Endothelial cell (in vitro differentiated cells): ENCODE measurements around the gene SLC30A9. TPM values are rescaled to one million over a fixed set of nuclear protein-coding genes. Genes with fewer than 3 reads are reported as not detected.

Source experiments
- DNase-seq: peaks from one replicate; pipeline ENCODE4 v3.0.0; 2021; ENCODE audit warnings: low spot score
- H3K27ac Mint-ChIP-seq: one replicate; pipeline ENCODE4 v1.8.0; 2021; ENCODE audit warnings: mixed read lengths, inconsistent platforms; ENCODE audit not compliant: unreplicated experiment
- H3K27me3 Mint-ChIP-seq: one replicate; pipeline ENCODE4 v1.8.0; 2021; ENCODE audit warnings: mild to moderate bottlenecking, moderate library complexity, mixed read lengths, inconsistent platforms; ENCODE audit not compliant: unreplicated experiment
- H3K36me3 Mint-ChIP-seq: one replicate; pipeline ENCODE4 v1.8.0; 2021; ENCODE audit warnings: mild to moderate bottlenecking, low read depth, mixed read lengths, inconsistent platforms; ENCODE audit not compliant: unreplicated experiment
- H3K4me1 Mint-ChIP-seq: one replicate; pipeline ENCODE4 v1.8.0; 2021; ENCODE audit warnings: mild to moderate bottlenecking, mixed read lengths, inconsistent platforms; ENCODE audit not compliant: unreplicated experiment
- H3K4me3 Mint-ChIP-seq: one replicate; pipeline ENCODE4 v1.8.0; 2021; ENCODE audit warnings: mild to moderate bottlenecking, mixed read lengths, inconsistent platforms; ENCODE audit not compliant: unreplicated experiment
- H3K9me3 Mint-ChIP-seq: one replicate; pipeline ENCODE4 v1.8.0; 2021; ENCODE audit warnings: mixed read lengths, inconsistent platforms; ENCODE audit not compliant: unreplicated experiment
- CTCF ChIP-seq: fragments of 200-600 bp; sonication (generic); IDR thresholded peaks from one replicate; pipeline ENCODE4 v1.5.0; 2021; ENCODE audit warnings: antibody characterized with exemption; ENCODE audit not compliant: unreplicated experiment
- total RNA-seq: library from RNA; stranded (reverse); fragmentation: NEBNext Ultra II Directional; extraction: Animal tissue kit (Norgen Biotek cat#: 25700); gene quantifications from one replicate; pipeline ENCODE4 v1.2.1, GENCODE V29; 2021; ENCODE audit not compliant: unreplicated experiment

Gene SLC30A9
- total RNA-seq, 1 donor from 2014 or later, result 53.6 TPM

DNA sequence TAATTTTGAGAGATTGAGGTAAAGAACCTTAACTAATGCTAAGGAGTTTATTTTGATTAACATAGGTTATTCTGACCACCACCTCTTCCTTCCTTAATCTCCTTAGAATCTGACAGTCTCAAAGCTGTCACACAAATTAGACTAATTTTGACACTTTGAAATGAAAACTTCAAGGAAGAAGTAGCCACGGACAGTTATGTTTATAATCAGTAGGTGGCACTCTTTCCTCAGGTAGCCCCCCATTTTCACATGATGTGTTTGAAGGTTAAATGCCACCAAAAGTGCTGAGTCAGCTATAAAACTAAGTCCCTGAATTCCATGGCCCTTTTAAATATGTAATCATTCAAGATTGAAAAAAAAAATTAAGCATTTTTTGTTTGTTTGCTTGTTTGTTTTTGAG, 32.7 kb upstream of the SLC30A9 start:
- TF ChIP-seq CTCF, result peak; percentile 58
- Mint-ChIP-seq H3K4me3 (no peak overlapping the region), H3K27ac (no peak overlapping the region), H3K4me1 (peaks cover 4% of the 10 kb centered on the region), H3K36me3 (peaks cover under 1% of the 10 kb centered on the region), H3K27me3 (no peaks in the 10 kb centered on the region), H3K9me3 (no peaks in the 10 kb centered on the region)
- no peak for DNase-seq

DNA sequence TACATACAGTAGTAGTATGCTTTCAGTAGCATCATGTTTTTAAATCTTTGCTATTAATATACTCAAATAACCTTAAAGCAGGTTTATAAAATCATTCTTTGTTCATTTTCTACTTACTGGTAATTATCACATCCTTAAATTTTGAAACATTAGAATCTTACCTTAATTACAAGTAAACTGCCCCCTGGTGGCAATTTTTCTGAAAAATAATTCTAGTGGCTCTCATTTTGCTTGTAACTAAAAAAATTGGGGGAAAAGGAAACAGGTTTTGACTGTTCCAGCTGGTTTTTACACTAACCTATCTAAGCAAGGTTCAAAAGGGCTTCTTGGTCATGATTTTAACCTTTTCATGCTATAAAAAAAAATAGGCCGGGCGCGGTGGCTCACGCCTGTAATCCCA, 27.2 kb upstream of the SLC30A9 start:
- H3K36me3 Mint-ChIP-seq, result peaks cover 2% of the 10 kb centered on the region
- no peak for DNase-seq
- TF ChIP-seq CTCF, result peak; percentile 82
- H3K4me1 Mint-ChIP-seq, result peaks cover 4% of the 10 kb centered on the region
- no peak overlapping the region for H3K4me3 Mint-ChIP-seq
- H3K27me3 Mint-ChIP-seq, result no peaks in the 10 kb centered on the region
- no peak overlapping the region for H3K27ac Mint-ChIP-seq
- no peaks in the 10 kb centered on the region for H3K9me3 Mint-ChIP-seq

GRCh38 chr4:41964401-41964800, 25.9 kb upstream of the SLC30A9 start:
- TF ChIP-seq CTCF, result no peak
- Mint-ChIP-seq H3K36me3 (peaks cover 6% of the 10 kb centered on the region), H3K4me1 (peaks cover 4% of the 10 kb centered on the region), H3K9me3 (no peaks in the 10 kb centered on the region), H3K27ac (no peak overlapping the region), H3K4me3 (no peak overlapping the region), H3K27me3 (no peaks in the 10 kb centered on the region)
- DNase-seq, result no peak

DNA sequence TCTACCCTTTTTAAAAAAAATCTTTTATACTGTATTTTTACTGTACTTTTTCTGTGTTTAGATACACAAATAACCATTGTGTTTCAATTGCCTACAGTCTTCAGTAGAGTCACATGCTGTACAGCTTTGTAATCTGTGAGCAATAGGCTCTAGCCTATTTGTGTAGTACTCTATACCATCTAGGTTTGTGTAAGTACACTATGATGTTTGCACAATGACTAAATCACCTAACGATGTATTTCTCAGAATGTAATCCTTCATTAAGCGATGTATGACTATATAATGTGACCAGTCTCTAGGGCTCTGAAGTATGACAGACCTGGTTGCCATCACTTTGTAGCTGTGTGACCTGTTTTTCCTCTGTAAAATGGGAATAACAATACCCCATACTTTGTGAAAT, 22.9 kb upstream of the SLC30A9 start:
- Mint-ChIP-seq H3K27ac (no peak overlapping the region), H3K4me1 (no peaks in the 10 kb centered on the region), H3K4me3 (no peak overlapping the region), H3K27me3 (peaks cover 1% of the 10 kb centered on the region), H3K9me3 (no peaks in the 10 kb centered on the region), H3K36me3 (peaks cover 14% of the 10 kb centered on the region)
- no peak for DNase-seq
- no peak for TF ChIP-seq CTCF

GRCh38 chr4:41969671-41970070, 20.7 kb upstream of the SLC30A9 start:
- H3K27me3 Mint-ChIP-seq, result peaks cover 1% of the 10 kb centered on the region
- no peak overlapping the region for H3K4me3 Mint-ChIP-seq
- TF ChIP-seq CTCF, result no peak
- DNase-seq, result no peak
- H3K27ac Mint-ChIP-seq, result no peak overlapping the region
- H3K36me3 Mint-ChIP-seq, result peaks cover 16% of the 10 kb centered on the region
- H3K4me1 Mint-ChIP-seq, result no peaks in the 10 kb centered on the region
- no peaks in the 10 kb centered on the region for H3K9me3 Mint-ChIP-seq
